HK-2 (cell line): Measurements from ENCODE around the gene WWC1.
"Not testable (repeated sequence)": the region's sequence is repeated elsewhere in the genome, so short reads cannot be mapped to it uniquely, and the experiment has no call there.

Experiments used
- DNase-seq: peaks from one replicate; pipeline ENCODE4 v3.0.0-alpha.2; 2018; ENCODE audit not compliant: unreplicated experiment

The WWC1 gene

GRCh38 chr5:168411871-168412270, 120.4 kb downstream of the WWC1 start:
- no peak for DNase-seq

- no peak for DNase-seq
Measured at GRCh38 chr5:168413062-168413461, 121.6 kb downstream of the WWC1 start.

GRCh38 chr5:168413596-168413995, 122.2 kb downstream of the WWC1 start:
- no peak for DNase-seq

- no peak for DNase-seq
Measured at GRCh38 chr5:168415401-168415800, 124.0 kb downstream of the WWC1 start.

- no peak for DNase-seq
Measured at GRCh38 chr5:168415971-168416370, 124.5 kb downstream of the WWC1 start.

- no peak for DNase-seq
Measured at GRCh38 chr5:168417731-168418429, 126.4 kb downstream of the WWC1 start.

- DNase-seq, result no peak
Measured at GRCh38 chr5:168420461-168420860, 129.0 kb downstream of the WWC1 start.

GRCh38 chr5:168422431-168422830, 131.0 kb downstream of the WWC1 start:
- no peak for DNase-seq

GRCh38 chr5:168423478-168423877, 132.0 kb downstream of the WWC1 start:
- DNase-seq, result no peak

GRCh38 chr5:168423971-168424370, 132.5 kb downstream of the WWC1 start:
- DNase-seq, result no peak

- DNase-seq, result no peak
Measured at GRCh38 chr5:168424594-168425323, 133.3 kb downstream of the WWC1 start.

- no peak for DNase-seq
Measured at GRCh38 chr5:168426007-168426863, 134.8 kb downstream of the WWC1 start.

GRCh38 chr5:168426864-168427172, 135.4 kb downstream of the WWC1 start:
- DNase-seq, result no peak

- DNase-seq, result no peak
Measured at GRCh38 chr5:168427224-168427623, 135.8 kb downstream of the WWC1 start.

GRCh38 chr5:168428552-168428951, 137.1 kb downstream of the WWC1 start:
- DNase-seq, result no peak

GRCh38 chr5:168430296-168430695, 138.9 kb downstream of the WWC1 start:
- DNase-seq, result no peak

- no peak for DNase-seq
Measured at GRCh38 chr5:168432903-168433302, 141.5 kb downstream of the WWC1 start.

- DNase-seq, result no peak
Measured at GRCh38 chr5:168434001-168434400, 142.6 kb downstream of the WWC1 start.

GRCh38 chr5:168434746-168435321, 143.4 kb downstream of the WWC1 start:
- no peak for DNase-seq

- DNase-seq, result not testable (repeated sequence)
Measured at GRCh38 chr5:168435340-168435739, 143.9 kb downstream of the WWC1 start.

GRCh38 chr5:168438349-168438748, 146.9 kb downstream of the WWC1 start:
- no peak for DNase-seq

GRCh38 chr5:168443533-168443932, 152.1 kb downstream of the WWC1 start:
- DNase-seq, result no peak
